ENCODE measurements around the gene SCPEP1. TPM values are rescaled to one million over a fixed set of nuclear protein-coding genes. Genes with fewer than 3 reads are reported as not detected.
"Not testable (repeated sequence)": the region's sequence is repeated elsewhere in the genome, so short reads cannot be mapped to it uniquely, and the experiment has no call there.

SCPEP1 gene
- total and polyA plus RNA-seq, 12 donors, result 194 to 487 (median 251) TPM

DNA sequence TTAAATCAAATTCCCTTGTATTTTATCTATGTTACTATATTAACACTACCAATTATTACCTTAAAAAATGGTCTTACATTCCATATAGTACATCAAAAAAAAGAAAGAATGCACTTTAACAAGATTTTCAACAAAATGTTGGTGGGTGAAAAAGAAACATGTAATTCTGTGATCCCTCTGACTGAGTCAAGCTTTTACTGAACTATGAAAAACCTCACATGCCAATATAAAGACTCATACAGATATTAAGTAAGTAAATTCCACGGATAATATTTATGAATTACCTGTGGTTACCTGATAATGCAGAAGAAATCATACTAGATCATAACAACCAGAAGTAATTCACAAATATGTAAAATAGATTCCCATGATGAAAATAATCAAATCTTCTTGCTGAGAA lies 29.4 kb upstream of the SCPEP1 start:
- no peaks in the 10 kb centered on the region for H3K4me1 ChIP-seq (replicated peaks in 1 of 2)
- TF ChIP-seq, protein P1, sequence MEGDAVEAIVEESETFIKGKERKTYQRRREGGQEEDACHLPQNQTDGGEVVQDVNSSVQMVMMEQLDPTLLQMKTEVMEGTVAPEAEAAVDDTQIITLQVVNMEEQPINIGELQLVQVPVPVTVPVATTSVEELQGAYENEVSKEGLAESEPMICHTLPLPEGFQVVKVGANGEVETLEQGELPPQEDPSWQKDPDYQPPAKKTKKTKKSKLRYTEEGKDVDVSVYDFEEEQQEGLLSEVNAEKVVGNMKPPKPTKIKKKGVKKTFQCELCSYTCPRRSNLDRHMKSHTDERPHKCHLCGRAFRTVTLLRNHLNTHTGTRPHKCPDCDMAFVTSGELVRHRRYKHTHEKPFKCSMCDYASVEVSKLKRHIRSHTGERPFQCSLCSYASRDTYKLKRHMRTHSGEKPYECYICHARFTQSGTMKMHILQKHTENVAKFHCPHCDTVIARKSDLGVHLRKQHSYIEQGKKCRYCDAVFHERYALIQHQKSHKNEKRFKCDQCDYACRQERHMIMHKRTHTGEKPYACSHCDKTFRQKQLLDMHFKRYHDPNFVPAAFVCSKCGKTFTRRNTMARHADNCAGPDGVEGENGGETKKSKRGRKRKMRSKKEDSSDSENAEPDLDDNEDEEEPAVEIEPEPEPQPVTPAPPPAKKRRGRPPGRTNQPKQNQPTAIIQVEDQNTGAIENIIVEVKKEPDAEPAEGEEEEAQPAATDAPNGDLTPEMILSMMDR (IDR thresholded peaks at IDR 0.05), result no peak
- TF ChIP-seq POLR2A (IDR thresholded peaks at IDR 0.05), result no peak
- intact Hi-C loops (cut with DNase I), result no loop called here
- no peaks in the 10 kb centered on the region for H3K27me3 ChIP-seq
- WGBS, 4 donors, result 94 to 98% (median 95%) methylated on average over 1 of the region's 1 CpG
- no peaks in the 10 kb centered on the region for H3K9me3 ChIP-seq (replicated peaks in 1 of 3)
- no peak overlapping the region for H3K4me3 ChIP-seq
- DNase-seq, result no peak
- no peak overlapping the region for H3K27ac ChIP-seq
- H3K36me3 ChIP-seq (replicated peaks in 1 of 2), result peaks cover 0 to 41% of the 10 kb centered on the region in 2 donors

DNA sequence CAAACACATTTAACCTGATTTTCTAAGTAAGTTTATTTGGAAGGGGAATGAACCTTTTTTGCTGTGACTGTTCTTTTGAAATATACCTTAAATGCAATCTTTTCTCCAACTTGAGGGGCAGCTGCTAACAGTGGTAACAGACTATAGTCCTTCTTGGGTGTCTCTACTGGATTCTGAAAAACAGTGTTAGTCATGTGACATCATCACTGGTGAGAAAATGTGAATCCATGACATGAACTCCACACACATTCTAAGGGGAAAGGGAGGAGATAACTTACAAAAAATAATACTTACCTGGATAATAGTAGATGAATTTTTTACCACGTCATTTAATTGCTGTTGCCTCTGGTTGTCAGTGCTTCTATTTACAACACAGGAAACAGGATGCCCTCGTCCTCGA lies 28.3 kb upstream of the SCPEP1 start:
- DNase-seq, result no peak
- TF ChIP-seq, protein P1 (IDR thresholded peaks at IDR 0.05), result no peak
- no peak for TF ChIP-seq POLR2A (IDR thresholded peaks at IDR 0.05)
- Histone ChIP-seq H3K36me3 (replicated peaks in 1 of 2) (peaks cover 0 to 30% of the 10 kb centered on the region in 2 donors), H3K4me1 (replicated peaks in 1 of 2) (no peaks in the 10 kb centered on the region), H3K4me3 (no peak overlapping the region), H3K27ac (no peak overlapping the region), H3K9me3 (replicated peaks in 1 of 3) (no peaks in the 10 kb centered on the region), H3K27me3 (no peaks in the 10 kb centered on the region)
- intact Hi-C loops (cut with DNase I), result no loop called here
- WGBS, 4 donors, result 62 to 79% (median 73%) methylated on average over 3 of the region's 3 CpGs

DNA sequence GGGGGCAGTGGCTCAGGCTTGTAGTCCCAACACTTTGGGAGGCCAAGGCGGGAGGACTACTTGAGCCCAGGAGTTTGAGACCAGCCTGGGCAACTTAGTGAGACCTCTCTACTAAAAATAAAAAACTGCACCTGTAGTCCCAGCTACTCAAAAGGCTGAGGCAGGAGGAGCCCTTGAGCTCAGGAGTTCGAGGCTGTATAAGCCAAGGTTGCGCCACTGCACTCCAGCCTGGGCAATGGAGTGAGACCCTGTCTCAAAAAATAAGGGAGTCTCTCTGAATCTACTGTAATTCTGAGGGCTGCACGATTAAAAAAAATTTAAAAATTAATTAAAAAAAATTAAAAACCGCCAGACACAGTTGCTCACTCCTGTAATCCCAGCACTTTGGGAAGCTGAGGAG lies 20.9 kb upstream of the SCPEP1 start:
- Histone ChIP-seq H3K4me1 (replicated peaks in 1 of 2) (peaks cover 8 to 22% of the 10 kb centered on the region in 2 donors), H3K27ac (no peak overlapping the region), H3K27me3 (no peaks in the 10 kb centered on the region), H3K4me3 (no peak overlapping the region), H3K9me3 (replicated peaks in 1 of 3) (no peaks in the 10 kb centered on the region), H3K36me3 (replicated peaks in 1 of 2) (no peaks in the 10 kb centered on the region)
- TF ChIP-seq, protein P1 (IDR thresholded peaks at IDR 0.05), result no peak
- no peak for TF ChIP-seq POLR2A (IDR thresholded peaks at IDR 0.05)
- WGBS, 4 donors, result 96 to 99% (median 98%) methylated on average over 5 of the region's 5 CpGs
- intact Hi-C loops (cut with DNase I), result no loop called here
- DNase-seq, result no peak

GRCh38 chr17:56960596-56961538 lies 17.1 kb upstream of the SCPEP1 start, which contains the start of gene COIL:
Gene COIL (minus strand): TSS chr17:56961050. CDS start chr17:56961019, 31 bp downstream.
- H3K27me3 ChIP-seq, result no peaks in the 10 kb centered on the region
- H3K4me1 ChIP-seq (replicated peaks in 1 of 2), result peaks cover 8 to 22% of the 10 kb centered on the region in 2 donors
- WGBS, 4 donors, result 4 to 11% (median 4%) methylated on average over 20 to 59 of the region's 59 CpGs
- peak within 1 kb of the TSS; percentile 79 to 99 (median 88) for H3K4me3 ChIP-seq
- DNase-seq, result peak; percentile 91 to 96 (median 94)
- intact Hi-C loops (cut with DNase I), result no loop called here
- H3K27ac ChIP-seq, result peak within 1 kb of the TSS in 4 of 5 donors; percentile 76 to 90 (median 83)
- no peaks in the 10 kb centered on the region for H3K36me3 ChIP-seq (replicated peaks in 1 of 2)
- H3K9me3 ChIP-seq (replicated peaks in 1 of 3), result no peaks in the 10 kb centered on the region
- TF ChIP-seq, protein P1 (IDR thresholded peaks at IDR 0.05), result peak; percentile 97 to 100 (median 99)
- TF ChIP-seq POLR2A (IDR thresholded peaks at IDR 0.05), result peak; percentile 25 to 41

- H3K27ac ChIP-seq; H3K4me3 ChIP-seq; H3K9me3 ChIP-seq (replicated peaks in 1 of 3); DNase-seq; intact Hi-C loops (cut with DNase I); H3K27me3 ChIP-seq; H3K4me1 ChIP-seq (replicated peaks in 1 of 2); H3K36me3 ChIP-seq (replicated peaks in 1 of 2): not testable (repeated sequence)
- WGBS, 4 donors, result 82 to 90% (median 84%) methylated on average over 9 of the region's 9 CpGs
Measured at GRCh38 chr17:56965241-56965640, 12.7 kb upstream of the SCPEP1 start.

DNA sequence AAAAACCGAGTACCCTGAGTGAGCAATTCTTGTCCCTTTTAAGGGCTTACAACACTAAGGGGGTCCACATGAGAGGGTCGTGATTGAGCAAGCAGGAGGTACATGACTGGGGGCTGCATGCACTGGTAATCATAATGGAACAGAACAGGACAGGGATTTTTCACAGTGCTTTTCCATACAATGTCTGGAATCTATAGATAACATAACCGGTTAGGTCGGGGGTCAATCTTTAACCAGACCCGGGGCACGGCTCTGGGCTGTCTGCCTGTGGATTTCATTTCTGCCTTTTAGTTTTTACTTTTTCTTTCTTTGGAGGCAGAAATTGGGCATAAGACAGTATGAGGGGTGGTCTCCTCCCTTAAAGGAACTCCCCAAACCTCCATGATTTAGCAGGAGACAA lies 12.2 kb upstream of the SCPEP1 start:
- WGBS, 4 donors, result 81 to 87% (median 82%) methylated on average over 6 of the region's 6 CpGs
- H3K27me3 ChIP-seq; H3K4me1 ChIP-seq (replicated peaks in 1 of 2); DNase-seq; H3K36me3 ChIP-seq (replicated peaks in 1 of 2); H3K4me3 ChIP-seq; H3K27ac ChIP-seq; H3K9me3 ChIP-seq (replicated peaks in 1 of 3); intact Hi-C loops (cut with DNase I): not testable (repeated sequence)
